ENCODE measurements around the gene FOXP1.

Gene FOXP1

GRCh38 chr3:71062952-71063772 lies 520.4 kb downstream of the FOXP1 start:
- DNase-seq: peak; percentile 47

- DNase-seq: no peak
Observed at GRCh38 chr3:71062037-71062932, 521.2 kb downstream of the FOXP1 start.

GRCh38 chr3:71061581-71061980 lies 521.9 kb downstream of the FOXP1 start:
- no peak for DNase-seq

- DNase-seq: no peak
Observed at GRCh38 chr3:71061037-71061436, 522.5 kb downstream of the FOXP1 start.

- DNase-seq: no peak
Observed at GRCh38 chr3:71060536-71060935, 523.0 kb downstream of the FOXP1 start.

- DNase-seq: no peak
Observed at GRCh38 chr3:71057526-71057894, 526.0 kb downstream of the FOXP1 start.

GRCh38 chr3:71056327-71056726 lies 527.2 kb downstream of the FOXP1 start:
- DNase-seq: no peak

GRCh38 chr3:71055257-71056001 lies 528.1 kb downstream of the FOXP1 start:
- DNase-seq: no peak

GRCh38 chr3:71054312-71054711 lies 529.2 kb downstream of the FOXP1 start:
- no peak for DNase-seq

- no peak for DNase-seq
Observed at GRCh38 chr3:71053495-71053894, 530.0 kb downstream of the FOXP1 start.

- no peak for DNase-seq
Observed at GRCh38 chr3:71052716-71053115, 530.8 kb downstream of the FOXP1 start.

- no peak for DNase-seq
Observed at GRCh38 chr3:71051893-71052687, 531.4 kb downstream of the FOXP1 start.

- DNase-seq: no peak
Observed at GRCh38 chr3:71051259-71051595, 532.3 kb downstream of the FOXP1 start.

- DNase-seq: no peak
Observed at GRCh38 chr3:71050538-71051258, 532.8 kb downstream of the FOXP1 start.

- no peak for DNase-seq
Observed at GRCh38 chr3:71050166-71050537, 533.4 kb downstream of the FOXP1 start.

- no peak for DNase-seq
Observed at GRCh38 chr3:71048948-71049347, 534.6 kb downstream of the FOXP1 start.

GRCh38 chr3:71047616-71048531 lies 535.7 kb downstream of the FOXP1 start:
- no peak for DNase-seq

GRCh38 chr3:71046791-71047190 lies 536.7 kb downstream of the FOXP1 start:
- DNase-seq: no peak

GRCh38 chr3:71045917-71046282 lies 537.6 kb downstream of the FOXP1 start:
- no peak for DNase-seq

GRCh38 chr3:71045212-71045916 lies 538.2 kb downstream of the FOXP1 start:
- DNase-seq: no peak
